Measurements from ENCODE around the gene FGGY.

- TF ChIP-seq CTCF (IDR thresholded peaks at IDR 0.05; ENCODE audit: low read depth, low read length) (no peak), MAX (IDR thresholded peaks at IDR 0.05; ENCODE audit: low read depth, low read length) (no peak)
Measured at GRCh38 chr1:59298026-59298583, 1.2 kb downstream of the FGGY start.
